BE2C (cell line): ENCODE measurements around the gene DNM1L.

Experiments
- DNase-seq: peaks from one replicate; pipeline ENCODE4 v3.0.0-alpha.2; 2020
- H3K27me3 ChIP-seq: fragments of 250-450 bp; sonication (Bioruptor Pico); 2 replicates; pipeline ENCODE4 v1.5.1; 2020; ENCODE audit warnings: mild to moderate bottlenecking
- H3K36me3 ChIP-seq: fragments of 250-450 bp; sonication (Bioruptor Pico); 2 replicates; pipeline ENCODE4 v1.5.1; 2020; ENCODE audit warnings: mild to moderate bottlenecking
- H3K4me1 ChIP-seq: fragments of 250-450 bp; sonication (Bioruptor Pico); 2 replicates; pipeline ENCODE4 v1.5.1; 2020
- H3K4me3 ChIP-seq: 2 replicates; pipeline ENCODE4 v1.5.1; 2011; ENCODE audit warnings: low read depth, low read length
- H3K9me3 ChIP-seq: fragments of 250-450 bp; sonication (Bioruptor Pico); 2 replicates; pipeline ENCODE4 v1.5.1; 2020
- TF ChIP-seq, protein P1 (sequence below): IDR thresholded peaks from 2 replicates; pipeline ENCODE4 v1.5.1; 2012; ENCODE audit warnings: mild to moderate bottlenecking, low read depth, low read length

The DNM1L gene

DNA sequence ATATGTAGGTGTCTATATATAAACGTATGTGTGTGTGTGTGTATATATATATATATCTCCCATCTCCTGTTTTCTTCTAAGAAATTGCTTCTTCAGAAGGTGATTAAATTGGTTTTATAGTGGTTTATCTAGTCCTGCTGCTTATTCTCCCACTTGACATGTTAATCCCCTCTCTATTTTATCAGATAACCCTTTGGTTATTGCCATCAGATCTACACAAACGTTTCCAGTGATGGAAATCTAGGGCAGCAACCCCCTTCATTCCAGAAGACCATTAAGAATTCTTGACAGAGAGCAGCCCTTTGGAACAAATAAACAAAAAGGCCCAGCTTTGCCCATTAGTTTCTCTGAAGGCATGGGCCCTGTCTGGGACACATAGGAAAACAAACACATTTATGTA lies 110.8 kb downstream of the DNM1L start:
- Histone ChIP-seq H3K9me3 (no peaks in the 10 kb centered on the region), H3K27me3 (no peaks in the 10 kb centered on the region), H3K4me3 (no peak overlapping the region), H3K36me3 (no peaks in the 10 kb centered on the region), H3K4me1 (no peaks in the 10 kb centered on the region)
- TF ChIP-seq, protein P1, sequence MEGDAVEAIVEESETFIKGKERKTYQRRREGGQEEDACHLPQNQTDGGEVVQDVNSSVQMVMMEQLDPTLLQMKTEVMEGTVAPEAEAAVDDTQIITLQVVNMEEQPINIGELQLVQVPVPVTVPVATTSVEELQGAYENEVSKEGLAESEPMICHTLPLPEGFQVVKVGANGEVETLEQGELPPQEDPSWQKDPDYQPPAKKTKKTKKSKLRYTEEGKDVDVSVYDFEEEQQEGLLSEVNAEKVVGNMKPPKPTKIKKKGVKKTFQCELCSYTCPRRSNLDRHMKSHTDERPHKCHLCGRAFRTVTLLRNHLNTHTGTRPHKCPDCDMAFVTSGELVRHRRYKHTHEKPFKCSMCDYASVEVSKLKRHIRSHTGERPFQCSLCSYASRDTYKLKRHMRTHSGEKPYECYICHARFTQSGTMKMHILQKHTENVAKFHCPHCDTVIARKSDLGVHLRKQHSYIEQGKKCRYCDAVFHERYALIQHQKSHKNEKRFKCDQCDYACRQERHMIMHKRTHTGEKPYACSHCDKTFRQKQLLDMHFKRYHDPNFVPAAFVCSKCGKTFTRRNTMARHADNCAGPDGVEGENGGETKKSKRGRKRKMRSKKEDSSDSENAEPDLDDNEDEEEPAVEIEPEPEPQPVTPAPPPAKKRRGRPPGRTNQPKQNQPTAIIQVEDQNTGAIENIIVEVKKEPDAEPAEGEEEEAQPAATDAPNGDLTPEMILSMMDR: no peak
- no peak for DNase-seq

DNA sequence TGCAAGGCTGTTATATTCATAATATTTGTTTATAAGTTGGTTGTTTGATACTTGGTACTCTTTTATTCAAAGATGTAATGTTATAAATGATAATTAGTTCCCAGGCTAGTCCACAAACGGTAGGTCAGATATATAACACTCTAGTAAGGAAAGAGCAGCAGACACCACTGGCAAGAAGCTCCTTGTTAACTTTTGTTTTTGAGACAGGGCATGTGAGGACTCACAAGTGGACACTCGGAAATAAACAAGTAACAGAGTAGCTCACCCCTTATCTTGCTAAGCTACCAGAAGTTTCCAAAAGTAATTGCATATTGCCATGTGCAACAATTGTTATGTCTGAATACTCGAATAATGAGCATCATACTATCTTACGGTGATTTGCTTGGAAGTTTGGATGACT lies 115.2 kb downstream of the DNM1L start:
- H3K4me3 ChIP-seq: no peak overlapping the region
- H3K9me3 ChIP-seq: no peaks in the 10 kb centered on the region
- no peaks in the 10 kb centered on the region for H3K4me1 ChIP-seq
- no peak for DNase-seq
- no peaks in the 10 kb centered on the region for H3K27me3 ChIP-seq
- H3K36me3 ChIP-seq: no peaks in the 10 kb centered on the region
- TF ChIP-seq, protein P1: no peak
